Measurements from ENCODE around the gene ANOS1. TPM values are rescaled to one million over a fixed set of nuclear protein-coding genes. Genes with fewer than 3 reads are reported as not detected.

The ANOS1 gene
- total and polyA plus RNA-seq, 4 donors = 6.0 to 44.2 (median 22.2) TPM

DNA sequence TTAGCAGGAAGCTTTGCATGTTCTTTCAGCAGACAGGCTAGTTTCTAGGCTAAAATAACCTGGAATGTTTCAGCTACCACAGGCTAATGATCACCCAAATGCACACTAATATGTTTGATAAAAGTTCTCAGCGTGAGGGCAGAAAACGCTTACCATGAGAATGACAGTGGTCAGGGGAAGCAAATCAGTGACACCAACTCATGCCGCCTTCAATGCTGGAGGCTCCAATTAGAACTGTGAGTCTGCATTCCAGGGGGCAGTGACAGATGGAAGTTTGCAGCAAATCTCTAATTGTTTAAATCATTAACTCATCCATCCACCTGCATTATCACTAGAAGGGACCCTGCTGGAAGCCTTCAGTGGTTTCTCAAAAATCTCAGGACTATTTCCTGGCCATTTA, 43.2 kb downstream of the ANOS1 start:
- TF ChIP-seq, protein P1, sequence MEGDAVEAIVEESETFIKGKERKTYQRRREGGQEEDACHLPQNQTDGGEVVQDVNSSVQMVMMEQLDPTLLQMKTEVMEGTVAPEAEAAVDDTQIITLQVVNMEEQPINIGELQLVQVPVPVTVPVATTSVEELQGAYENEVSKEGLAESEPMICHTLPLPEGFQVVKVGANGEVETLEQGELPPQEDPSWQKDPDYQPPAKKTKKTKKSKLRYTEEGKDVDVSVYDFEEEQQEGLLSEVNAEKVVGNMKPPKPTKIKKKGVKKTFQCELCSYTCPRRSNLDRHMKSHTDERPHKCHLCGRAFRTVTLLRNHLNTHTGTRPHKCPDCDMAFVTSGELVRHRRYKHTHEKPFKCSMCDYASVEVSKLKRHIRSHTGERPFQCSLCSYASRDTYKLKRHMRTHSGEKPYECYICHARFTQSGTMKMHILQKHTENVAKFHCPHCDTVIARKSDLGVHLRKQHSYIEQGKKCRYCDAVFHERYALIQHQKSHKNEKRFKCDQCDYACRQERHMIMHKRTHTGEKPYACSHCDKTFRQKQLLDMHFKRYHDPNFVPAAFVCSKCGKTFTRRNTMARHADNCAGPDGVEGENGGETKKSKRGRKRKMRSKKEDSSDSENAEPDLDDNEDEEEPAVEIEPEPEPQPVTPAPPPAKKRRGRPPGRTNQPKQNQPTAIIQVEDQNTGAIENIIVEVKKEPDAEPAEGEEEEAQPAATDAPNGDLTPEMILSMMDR (IDR thresholded peaks at IDR 0.05; ENCODE audit: control extremely low read depth, extremely low read depth) = no peak
- H3K27ac ChIP-seq (ENCODE audit: low read depth in 1 of 2, low read length in 1 of 2) = no peak overlapping the region
- H3K36me3 ChIP-seq (ENCODE audit: control insufficient read depth in 4 of 4, insufficient read depth in 4 of 4, low read length in 4 of 4) = peaks cover 0 to 2% (median 0%) of the 10 kb centered on the region in 4 donors
- H3K9ac ChIP-seq (ENCODE audit: insufficient read depth in 1 of 2, low read length in 2 of 2) = no peak overlapping the region
- peaks cover 0 to 18% (median 13%) of the 10 kb centered on the region in 3 donors for H3K27me3 ChIP-seq (ENCODE audit: control insufficient read depth in 3 of 3, insufficient read depth in 3 of 3, low read length in 2 of 3)
- no peaks in the 10 kb centered on the region for H3K9me3 ChIP-seq (ENCODE audit: control insufficient read depth in 4 of 4, insufficient read depth in 3 of 4, low read length in 3 of 4)
- DNase-seq (no peak), ATAC-seq (ENCODE audit: insufficient read depth, low FRiP score) (no peak)
- peaks cover 0 to 2% (median 0%) of the 10 kb centered on the region in 5 donors for H3K4me1 ChIP-seq (ENCODE audit: control insufficient read depth in 5 of 5, insufficient read depth in 5 of 5, low read length in 5 of 5)
- 43 to 78% methylated on average over 3 of the region's 3 CpGs for WGBS, 2 donors
- H3K4me3 ChIP-seq = no peak overlapping the region

DNA sequence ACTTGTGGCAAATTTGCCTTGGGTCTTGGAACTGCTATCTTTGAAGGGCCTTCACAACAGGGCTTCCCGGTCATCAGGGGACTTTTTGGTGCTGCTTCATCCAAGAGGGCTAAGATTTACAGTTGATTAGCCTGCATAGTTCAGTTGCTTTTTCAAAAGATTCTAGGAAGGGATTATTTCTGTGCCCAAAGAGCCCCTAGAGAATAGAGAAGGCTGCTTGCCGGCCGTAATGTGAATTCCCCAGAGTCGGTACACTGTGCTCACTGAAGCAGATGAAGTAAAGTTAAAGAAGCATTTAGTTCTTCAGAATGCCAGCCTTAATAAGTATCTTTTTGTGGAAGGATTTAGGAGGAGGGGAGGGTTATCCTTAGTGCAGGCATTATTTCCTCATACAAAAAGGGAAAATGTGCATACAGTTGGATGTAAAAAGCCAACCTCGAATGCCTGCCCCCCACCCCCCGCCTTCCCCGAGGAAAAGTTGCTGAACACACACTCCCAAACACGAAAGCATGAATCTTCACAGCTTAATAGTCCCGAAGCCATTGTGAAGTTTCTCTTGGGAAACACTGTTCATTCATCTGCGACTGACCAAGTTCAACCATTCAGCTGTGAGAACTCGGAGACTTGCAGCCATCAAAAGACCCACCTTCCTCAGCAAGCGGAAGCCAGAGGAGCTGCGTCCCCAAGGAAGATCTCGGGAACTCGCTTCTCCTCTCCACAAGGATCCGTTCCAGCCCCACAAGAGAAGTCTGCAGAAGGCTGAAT, 47.6 kb downstream of the ANOS1 start:
- Histone ChIP-seq H3K4me1 (ENCODE audit: control insufficient read depth in 5 of 5, insufficient read depth in 5 of 5, low read length in 5 of 5) (peaks cover 0 to 2% (median 0%) of the 10 kb centered on the region in 5 donors), H3K27me3 (ENCODE audit: control insufficient read depth in 3 of 3, insufficient read depth in 3 of 3, low read length in 2 of 3) (peaks cover 0 to 41% (median 11%) of the 10 kb centered on the region in 3 donors), H3K27ac (ENCODE audit: low read depth in 1 of 2, low read length in 1 of 2) (no peak overlapping the region), H3K36me3 (ENCODE audit: control insufficient read depth in 4 of 4, insufficient read depth in 4 of 4, low read length in 4 of 4) (peaks cover 0 to 2% (median 0%) of the 10 kb centered on the region in 4 donors), H3K4me3 (no peak overlapping the region), H3K9ac (ENCODE audit: insufficient read depth in 1 of 2, low read length in 2 of 2) (no peak overlapping the region), H3K9me3 (ENCODE audit: control insufficient read depth in 4 of 4, insufficient read depth in 3 of 4, low read length in 3 of 4) (no peaks in the 10 kb centered on the region)
- WGBS, 2 donors = 82 to 88% methylated on average over 15 to 16 of the region's 16 CpGs
- ATAC-seq (ENCODE audit: insufficient read depth, low FRiP score) = no peak
- DNase-seq = no peak
- TF ChIP-seq, protein P1 (IDR thresholded peaks at IDR 0.05; ENCODE audit: control extremely low read depth, extremely low read depth) = no peak

DNA sequence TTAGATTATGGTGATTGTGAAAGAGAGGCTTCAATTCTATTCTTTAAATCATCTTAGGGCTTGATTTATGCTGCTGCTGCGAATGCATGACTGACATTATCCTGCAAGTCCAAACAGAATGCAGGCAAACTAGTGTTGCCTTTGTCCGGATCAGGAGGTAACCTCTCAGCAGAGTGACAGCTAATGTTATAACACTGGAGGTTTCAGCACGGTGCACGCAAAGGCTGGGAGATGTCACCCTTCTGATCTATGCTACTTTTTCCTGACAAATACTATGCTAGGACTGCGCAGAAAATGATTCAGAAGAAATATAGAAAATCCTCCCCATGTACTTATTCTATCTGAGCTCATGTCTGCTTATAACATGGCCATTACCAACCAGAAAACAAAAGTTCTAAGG, 48.2 kb downstream of the ANOS1 start:
- peaks cover 0 to 36% (median 7%) of the 10 kb centered on the region in 3 donors for H3K27me3 ChIP-seq (ENCODE audit: control insufficient read depth in 3 of 3, insufficient read depth in 3 of 3, low read length in 2 of 3)
- peaks cover 0 to 2% (median 0%) of the 10 kb centered on the region in 5 donors for H3K4me1 ChIP-seq (ENCODE audit: control insufficient read depth in 5 of 5, insufficient read depth in 5 of 5, low read length in 5 of 5)
- no peak overlapping the region for H3K27ac ChIP-seq (ENCODE audit: low read depth in 1 of 2, low read length in 1 of 2)
- DNase-seq (no peak), ATAC-seq (ENCODE audit: insufficient read depth, low FRiP score) (no peak)
- TF ChIP-seq, protein P1 (IDR thresholded peaks at IDR 0.05; ENCODE audit: control extremely low read depth, extremely low read depth) = no peak
- no peak overlapping the region for H3K4me3 ChIP-seq
- H3K9ac ChIP-seq (ENCODE audit: insufficient read depth in 1 of 2, low read length in 2 of 2) = no peak overlapping the region
- no peaks in the 10 kb centered on the region for H3K9me3 ChIP-seq (ENCODE audit: control insufficient read depth in 4 of 4, insufficient read depth in 3 of 4, low read length in 3 of 4)
- WGBS, 2 donors = 79 to 88% methylated on average over 5 of the region's 5 CpGs
- H3K36me3 ChIP-seq (ENCODE audit: control insufficient read depth in 4 of 4, insufficient read depth in 4 of 4, low read length in 4 of 4) = no peaks in the 10 kb centered on the region

Measured in lung (tissue), 12 donors.